A549 (cell line): ENCODE results near the gene PLD4.
"Not testable (repeated sequence)": the region's sequence is repeated elsewhere in the genome, so short reads cannot be mapped to it uniquely, and the experiment has no call there.

Source experiments
- CTCF ChIP-seq: fragments of >200 bp; sonication (Bioruptor Twin); formaldehyde crosslinking; IDR thresholded peaks from 3 replicates; pipeline ENCODE4 v1.5.1; 2016
- POLR2A ChIP-seq: IDR thresholded peaks from 2 replicates; pipeline ENCODE4 v1.6.1; 2012; ENCODE audit warnings: mild to moderate bottlenecking, low read length
- REST ChIP-seq: fragments of 200-600 bp; sonication (generic); IDR thresholded peaks from 2 replicates; pipeline ENCODE4 v1.6.1; 2016; ENCODE audit warnings: antibody characterized with exemption, mild to moderate bottlenecking, moderate library complexity

- TF ChIP-seq POLR2A, REST, CTCF: not testable (repeated sequence)
Observed at GRCh38 chr14:104890292-104890691, 34.4 kb upstream of the PLD4 start.
